Gastrocnemius medialis (tissue), 4 donors: ENCODE measurements around the gene COL19A1.

Source experiments
- CTCF ChIP-seq, 5 experiments: fragments of 450-650 bp in 3 of 5; fragments of 200-600 bp in 2 of 5; sonication (generic) in 2 of 5; IDR thresholded peaks in 4 of 5; conservative IDR thresholded peaks in 1 of 5; 1 replicate in 4 of 5; 2 replicates in 1 of 5; pipeline ENCODE4 v1.5.1; 2016 to 2019; ENCODE audit warnings: antibody characterized with exemption in 5 of 5, mild to moderate bottlenecking in 3 of 5, moderate library complexity in 3 of 5
- POLR2A ChIP-seq, 2 donors: fragments of 450-650 bp; IDR thresholded peaks; one replicate each; pipeline ENCODE4 v1.6.1; 2017; ENCODE audit warnings: antibody characterized with exemption in 2 of 2, mild to moderate bottlenecking in 2 of 2, moderate library complexity in 2 of 2

DNA sequence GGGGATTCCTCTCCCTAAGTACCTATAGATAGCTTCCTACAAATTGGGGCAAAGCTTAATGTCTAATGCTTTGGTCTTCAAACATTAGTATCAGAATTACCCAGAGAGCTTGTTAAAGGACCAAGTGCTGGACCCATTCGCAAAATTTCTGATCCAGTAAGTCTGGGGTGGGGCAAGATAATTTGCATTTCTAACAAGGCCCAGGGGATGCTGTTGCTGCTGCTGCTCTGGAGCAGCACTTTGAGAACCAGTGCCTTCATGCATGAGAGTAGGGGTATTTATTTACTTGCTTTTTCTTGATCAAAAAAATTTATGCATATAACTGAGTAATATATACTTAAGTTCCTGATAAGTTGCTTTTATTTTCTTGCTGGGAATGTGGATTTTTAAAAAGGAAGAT, 24.5 kb upstream of the COL19A1 start:
- no peak for TF ChIP-seq CTCF (IDR thresholded peaks at IDR 0.05 in 4 of 5, conservative IDR thresholded peaks at IDR 0.05 in 1 of 5)
- TF ChIP-seq POLR2A (IDR thresholded peaks at IDR 0.05): no peak
